ENCODE measurements around the gene SURF1.

Gene SURF1

DNA sequence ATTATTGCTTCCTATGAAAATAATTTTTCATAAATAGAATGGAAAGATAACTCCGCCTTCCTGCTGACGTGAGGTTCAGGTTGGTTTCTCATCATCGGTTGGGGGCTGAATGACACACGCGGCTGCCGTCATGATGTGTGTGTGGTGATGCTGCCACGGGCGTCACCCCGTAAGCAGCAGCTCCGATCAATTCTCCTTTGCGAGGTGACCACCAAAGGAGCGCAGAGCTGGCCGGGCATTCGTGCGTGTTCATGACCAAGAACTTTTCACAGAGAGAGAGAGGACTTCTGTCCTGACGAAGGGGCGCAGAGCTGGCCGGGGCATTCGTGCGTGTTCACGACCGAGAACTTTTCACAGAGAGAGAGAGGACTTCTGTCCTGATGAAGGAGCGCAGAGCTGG lies 50.6 kb downstream of the SURF1 start:
- TF ChIP-seq, protein P1, sequence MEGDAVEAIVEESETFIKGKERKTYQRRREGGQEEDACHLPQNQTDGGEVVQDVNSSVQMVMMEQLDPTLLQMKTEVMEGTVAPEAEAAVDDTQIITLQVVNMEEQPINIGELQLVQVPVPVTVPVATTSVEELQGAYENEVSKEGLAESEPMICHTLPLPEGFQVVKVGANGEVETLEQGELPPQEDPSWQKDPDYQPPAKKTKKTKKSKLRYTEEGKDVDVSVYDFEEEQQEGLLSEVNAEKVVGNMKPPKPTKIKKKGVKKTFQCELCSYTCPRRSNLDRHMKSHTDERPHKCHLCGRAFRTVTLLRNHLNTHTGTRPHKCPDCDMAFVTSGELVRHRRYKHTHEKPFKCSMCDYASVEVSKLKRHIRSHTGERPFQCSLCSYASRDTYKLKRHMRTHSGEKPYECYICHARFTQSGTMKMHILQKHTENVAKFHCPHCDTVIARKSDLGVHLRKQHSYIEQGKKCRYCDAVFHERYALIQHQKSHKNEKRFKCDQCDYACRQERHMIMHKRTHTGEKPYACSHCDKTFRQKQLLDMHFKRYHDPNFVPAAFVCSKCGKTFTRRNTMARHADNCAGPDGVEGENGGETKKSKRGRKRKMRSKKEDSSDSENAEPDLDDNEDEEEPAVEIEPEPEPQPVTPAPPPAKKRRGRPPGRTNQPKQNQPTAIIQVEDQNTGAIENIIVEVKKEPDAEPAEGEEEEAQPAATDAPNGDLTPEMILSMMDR (conservative IDR thresholded peaks at IDR 0.05; ENCODE audit: low read depth, low read length) = no peak
- DNase-seq (ENCODE audit: low read depth) = no peak
- H3K4me3 ChIP-seq (ENCODE audit: low read depth, low read length) = no peak overlapping the region

DNA sequence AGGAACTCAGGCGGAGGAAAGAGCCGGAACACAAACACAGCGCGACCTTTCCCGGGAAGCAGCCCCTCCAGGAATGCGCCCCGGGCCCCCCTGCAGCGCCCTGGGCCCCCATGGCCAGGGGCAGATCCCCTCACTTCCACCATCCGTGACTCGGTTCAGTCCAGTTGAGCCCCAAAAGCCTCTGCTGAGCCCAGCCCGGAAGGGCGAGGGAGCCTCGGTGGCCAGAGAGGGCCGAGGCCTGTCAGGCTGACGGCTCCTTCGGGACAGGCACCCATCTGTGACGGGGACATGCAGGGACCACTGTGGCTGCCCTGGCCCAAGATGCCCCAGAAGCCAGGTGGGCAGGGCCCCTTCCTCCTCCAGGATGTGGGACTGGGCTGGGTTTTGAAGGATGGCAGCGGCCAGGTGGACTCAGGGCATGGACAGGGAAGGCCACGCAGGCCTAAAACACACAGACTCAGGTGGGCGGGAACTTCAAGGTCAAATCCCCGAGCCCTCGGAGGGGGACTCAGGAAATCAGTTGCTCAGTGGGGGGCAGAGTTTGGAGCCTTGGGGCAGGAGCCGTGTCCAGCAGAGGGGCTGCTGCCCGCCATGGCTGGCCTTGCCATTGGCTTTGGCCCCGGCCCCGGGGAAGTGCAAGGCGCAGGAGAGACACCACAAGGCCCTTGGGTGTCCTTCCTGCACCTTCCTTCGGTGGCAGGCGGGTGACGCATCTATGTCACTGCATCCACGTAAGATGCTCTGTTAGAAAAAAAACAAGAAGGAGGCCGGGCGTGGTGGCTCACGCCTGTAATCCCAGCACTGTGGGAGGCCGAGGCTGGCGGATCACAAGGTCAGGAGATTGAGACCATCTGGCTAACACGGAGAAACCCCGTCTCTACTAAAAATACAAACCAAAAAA lies 51.6 kb downstream of the SURF1 start:
- TF ChIP-seq, protein P1 (conservative IDR thresholded peaks at IDR 0.05; ENCODE audit: low read depth, low read length) = no peak
- H3K4me3 ChIP-seq (ENCODE audit: low read depth, low read length) = no peak overlapping the region
- DNase-seq (ENCODE audit: low read depth) = no peak

DNA sequence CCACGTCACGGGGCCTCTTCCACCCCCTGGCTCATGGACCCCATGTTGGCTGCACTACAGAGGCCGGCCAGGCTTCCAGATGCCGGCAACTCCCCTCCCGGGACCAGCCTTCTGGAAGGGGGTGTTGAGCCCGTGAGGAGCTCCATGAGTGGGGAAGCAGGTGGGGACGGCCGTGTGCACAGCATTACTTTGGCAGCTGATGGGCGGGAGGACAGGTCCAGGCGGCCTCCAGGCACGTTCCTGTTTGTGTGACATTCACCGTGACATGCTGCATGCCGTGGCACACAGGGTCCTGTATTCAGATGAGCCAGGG lies 52.2 kb downstream of the SURF1 start:
- DNase-seq (ENCODE audit: low read depth) = no peak
- no peak overlapping the region for H3K4me3 ChIP-seq (ENCODE audit: low read depth, low read length)
- TF ChIP-seq, protein P1 (conservative IDR thresholded peaks at IDR 0.05; ENCODE audit: low read depth, low read length) = no peak

DNA sequence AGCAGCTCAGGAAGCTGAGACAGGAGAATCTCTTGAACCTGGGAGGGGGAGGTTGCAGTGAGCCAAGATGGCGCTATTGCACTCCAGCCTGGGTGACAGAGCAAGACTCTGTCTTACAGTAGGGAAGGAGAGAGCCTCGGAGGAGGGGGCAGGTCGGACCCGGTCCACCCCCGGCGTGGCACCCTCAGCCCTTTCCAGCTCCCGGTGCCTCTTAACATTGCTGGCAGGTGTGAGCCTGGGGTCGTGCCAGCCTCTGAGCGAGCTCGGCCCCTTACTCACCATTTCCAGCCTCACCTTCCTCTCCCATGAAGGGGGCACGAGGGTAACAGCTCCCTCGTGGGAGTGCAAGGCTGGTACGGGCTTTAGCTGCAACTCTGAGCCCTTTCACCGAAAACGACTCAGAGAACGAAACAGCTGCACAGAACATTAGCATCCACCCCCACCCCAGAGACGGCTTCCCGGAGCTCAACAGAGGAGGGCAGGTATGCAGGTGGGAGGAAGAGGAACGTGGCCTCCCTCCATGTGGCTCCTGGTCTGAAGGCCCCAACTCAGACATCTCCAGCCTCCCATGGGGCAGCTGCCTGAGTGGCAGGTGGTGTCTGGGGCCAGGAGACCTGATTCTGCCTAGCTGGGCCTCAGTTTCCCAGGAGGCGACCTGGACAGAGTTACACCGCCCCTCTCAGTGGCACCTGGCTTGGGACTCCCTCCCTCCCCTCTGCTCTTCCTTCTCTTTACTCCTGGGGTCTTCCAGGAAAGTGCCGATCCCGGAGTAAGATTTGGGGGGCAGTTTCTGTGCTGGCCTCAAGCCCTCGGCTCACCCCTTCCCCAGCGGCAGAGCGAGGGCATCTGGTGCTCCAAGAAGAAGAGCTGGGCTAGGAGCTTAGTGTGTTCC lies 52.8 kb downstream of the SURF1 start:
- DNase-seq (ENCODE audit: low read depth) = no peak
- TF ChIP-seq, protein P1 (conservative IDR thresholded peaks at IDR 0.05; ENCODE audit: low read depth, low read length) = no peak
- H3K4me3 ChIP-seq (ENCODE audit: low read depth, low read length) = no peak overlapping the region
